Measurements from ENCODE around the gene APOL5. TPM values are rescaled to one million over a fixed set of nuclear protein-coding genes. Genes with fewer than 3 reads are reported as not detected.

The APOL5 gene
- total RNA-seq, 3 donors from 2014 or later: not detected

GRCh38 chr22:35681454-35682052, 36.1 kb upstream of the APOL5 start:
- no peak for TF ChIP-seq CTCF (IDR thresholded peaks at IDR 0.05)
- no peak for TF ChIP-seq POLR2AphosphoS5 (IDR thresholded peaks at IDR 0.05)
- TF ChIP-seq POLR2A (IDR thresholded peaks at IDR 0.05): no peak
- intact Hi-C loops (cut with DNase I; ENCODE audit: low total_unique reads): no loop called here

DNA sequence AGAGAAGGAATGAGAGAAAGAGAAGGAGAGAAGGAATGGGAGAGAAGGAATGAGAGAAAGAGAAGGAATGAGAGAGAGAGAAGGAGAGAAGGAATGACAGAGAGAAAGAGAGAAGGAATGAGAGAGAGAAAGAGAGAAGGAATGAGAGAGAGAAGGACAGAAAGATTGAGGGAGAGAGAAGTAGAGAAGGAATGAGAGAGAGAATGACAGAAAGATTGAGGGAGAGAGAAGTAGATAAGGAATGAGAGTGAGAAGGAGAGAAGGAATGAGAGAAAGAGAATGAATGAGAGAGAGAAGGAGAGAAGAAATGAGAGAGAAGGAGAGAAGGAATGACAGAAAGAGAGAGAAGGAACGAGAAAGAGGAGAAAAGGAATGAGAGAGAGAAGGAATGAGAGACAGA, 34.1 kb upstream of the APOL5 start:
- no peak overlapping the region for H3K4me3 ChIP-seq
- H3K36me3 ChIP-seq: no peaks in the 10 kb centered on the region
- TF ChIP-seq POLR2A (IDR thresholded peaks at IDR 0.05) (no peak), CTCF (IDR thresholded peaks at IDR 0.05) (no peak), POLR2AphosphoS5 (IDR thresholded peaks at IDR 0.05) (no peak)
- no peak overlapping the region for H3K27ac ChIP-seq
- intact Hi-C loops (cut with DNase I; ENCODE audit: low total_unique reads): no loop called here
- H3K4me1 ChIP-seq: no peaks in the 10 kb centered on the region
- H3K9me3 ChIP-seq: peaks cover 0 to 4% of the 10 kb centered on the region in 2 donors
- no peak for DNase-seq (ENCODE audit: low spot score in 2 of 2)
- no peaks in the 10 kb centered on the region for H3K27me3 ChIP-seq

More at GRCh38 chr22:35681454-35682052, 36.1 kb upstream of the APOL5 start:
- Histone ChIP-seq H3K27ac (no peak overlapping the region), H3K4me1 (no peaks in the 10 kb centered on the region), H3K4me3 (no peak overlapping the region), H3K27me3 (no peaks in the 10 kb centered on the region), H3K9me3 (peaks cover 0 to 4% of the 10 kb centered on the region in 2 donors), H3K36me3 (no peaks in the 10 kb centered on the region)
- DNase-seq (ENCODE audit: low spot score in 2 of 2): no peak

DNA sequence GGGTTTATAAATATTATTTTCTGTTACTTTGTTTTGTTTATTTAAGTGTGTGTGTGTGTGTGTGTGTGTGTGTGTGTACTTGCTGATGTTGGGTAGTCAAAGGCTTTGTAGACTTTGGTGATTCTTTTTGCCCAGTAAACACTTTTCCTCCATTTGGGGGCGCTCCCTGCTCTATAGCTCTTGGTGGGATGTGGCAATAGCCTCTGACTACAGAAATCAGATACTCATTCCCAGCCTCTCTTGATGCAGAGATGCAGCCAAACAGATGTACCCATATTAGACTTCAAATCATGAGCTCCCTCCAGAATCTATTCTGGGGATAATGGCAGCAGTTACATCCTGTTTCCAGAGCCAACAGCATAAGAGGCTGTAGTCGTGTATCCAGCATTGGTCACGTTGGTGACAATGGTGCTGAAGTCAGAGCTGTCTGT, 33.4 kb upstream of the APOL5 start:
- H3K4me3 ChIP-seq: no peak overlapping the region
- no peaks in the 10 kb centered on the region for H3K36me3 ChIP-seq
- no peak overlapping the region for H3K27ac ChIP-seq
- TF ChIP-seq POLR2AphosphoS5 (IDR thresholded peaks at IDR 0.05): no peak
- TF ChIP-seq POLR2A (IDR thresholded peaks at IDR 0.05): no peak
- no peak for TF ChIP-seq CTCF (IDR thresholded peaks at IDR 0.05)
- intact Hi-C loops (cut with DNase I; ENCODE audit: low total_unique reads): no loop called here
- no peak for DNase-seq (ENCODE audit: low spot score in 2 of 2)
- H3K27me3 ChIP-seq: no peaks in the 10 kb centered on the region
- H3K4me1 ChIP-seq: no peaks in the 10 kb centered on the region
- H3K9me3 ChIP-seq: peaks cover 0 to 4% of the 10 kb centered on the region in 2 donors

DNA sequence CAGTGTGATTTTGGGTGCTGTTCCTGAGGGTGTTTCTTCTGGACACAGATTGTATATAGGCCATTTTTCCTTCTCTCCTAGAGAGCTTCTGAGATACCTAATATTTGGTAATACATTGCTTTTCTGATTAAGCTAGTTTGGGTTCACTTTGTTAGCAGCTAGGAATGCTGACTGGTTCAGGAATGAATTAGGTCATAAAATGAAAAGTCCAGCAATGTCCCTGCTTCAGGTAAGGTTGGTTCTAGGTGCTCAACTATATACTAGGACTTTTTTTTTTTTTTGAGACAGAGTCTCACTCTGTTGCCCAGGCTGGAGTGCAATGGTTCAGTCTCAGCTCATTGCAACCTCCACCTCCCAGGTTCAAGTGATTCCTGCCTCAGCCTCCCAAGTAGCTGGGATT, 32.9 kb upstream of the APOL5 start:
- TF ChIP-seq POLR2AphosphoS5 (IDR thresholded peaks at IDR 0.05) (no peak), CTCF (IDR thresholded peaks at IDR 0.05) (no peak), POLR2A (IDR thresholded peaks at IDR 0.05) (no peak)
- intact Hi-C loops (cut with DNase I; ENCODE audit: low total_unique reads): no loop called here
- Histone ChIP-seq H3K4me1 (no peaks in the 10 kb centered on the region), H3K4me3 (no peak overlapping the region), H3K27me3 (no peaks in the 10 kb centered on the region), H3K36me3 (no peaks in the 10 kb centered on the region), H3K27ac (no peak overlapping the region), H3K9me3 (peaks cover 0 to 4% of the 10 kb centered on the region in 2 donors)
- no peak for DNase-seq (ENCODE audit: low spot score in 2 of 2)

DNA sequence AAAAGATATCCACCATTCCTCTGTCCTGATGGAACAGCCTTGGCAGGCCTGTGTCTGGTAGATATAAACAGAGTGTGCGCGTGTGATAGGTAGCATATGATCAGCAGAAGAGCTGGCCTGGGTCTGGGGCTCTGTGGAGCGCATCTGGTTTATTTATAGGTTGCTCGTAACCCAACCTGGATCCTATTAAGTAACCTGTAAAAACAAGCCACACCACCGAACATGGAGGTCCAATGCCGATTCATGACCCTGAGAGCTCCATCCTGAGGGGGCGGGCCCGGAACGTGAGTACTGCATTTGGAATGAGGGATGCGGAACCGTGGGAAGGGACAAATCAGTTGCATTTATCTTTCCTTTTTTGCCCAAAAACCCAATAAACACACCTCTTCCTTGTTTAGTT, 31.9 kb upstream of the APOL5 start:
- intact Hi-C loops (cut with DNase I; ENCODE audit: low total_unique reads): no loop called here
- no peak overlapping the region for H3K27ac ChIP-seq
- H3K4me3 ChIP-seq: no peak overlapping the region
- no peak for TF ChIP-seq POLR2AphosphoS5 (IDR thresholded peaks at IDR 0.05)
- no peak for TF ChIP-seq POLR2A (IDR thresholded peaks at IDR 0.05)
- TF ChIP-seq CTCF (IDR thresholded peaks at IDR 0.05): no peak
- peaks cover 0 to 4% of the 10 kb centered on the region in 2 donors for H3K9me3 ChIP-seq
- H3K36me3 ChIP-seq: no peaks in the 10 kb centered on the region
- H3K4me1 ChIP-seq: no peaks in the 10 kb centered on the region
- DNase-seq (ENCODE audit: low spot score in 2 of 2): no peak
- H3K27me3 ChIP-seq: no peaks in the 10 kb centered on the region
